WTC11 (cell line): Measurements from ENCODE around the gene IL31. TPM values are rescaled to one million over a fixed set of nuclear protein-coding genes. Genes with fewer than 3 reads are reported as not detected.

ENCODE experiments used
- ATAC-seq: fragments of 200-7000 bp; cut with Tn5 transposase; 2 replicates; pipeline ENCODE4 v1.10.0; 2021; ENCODE audit warnings: mild to moderate bottlenecking, moderate library complexity
- CTCF ChIA-PET: fragments of 300-600 bp; sonication (Branson Sonifier 250); formaldehyde crosslinking; loops from one replicate; lab custom pipeline; 2021; ENCODE audit warnings: antibody characterized with exemption; lab: Charles Lee
- POLR2A ChIA-PET: fragments of 350-600 bp; sonication (Branson Sonifier 250); formaldehyde crosslinking; loops from one replicate; lab custom pipeline; 2021; ENCODE audit warnings: antibody characterized with exemption; lab: Charles Lee
- DNase-seq: peaks from one replicate; pipeline ENCODE4 v3.0.0; 2021; ENCODE audit warnings: low spot score
- H3K27ac Mint-ChIP-seq: 2 replicates; pipeline ENCODE4 v1.8.0; 2021; ENCODE audit warnings: mixed read lengths
- H3K27me3 Mint-ChIP-seq: 2 replicates; pipeline ENCODE4 v1.8.0; 2021; ENCODE audit warnings: low read depth, mild to moderate bottlenecking, moderate library complexity, mixed read lengths
- H3K36me3 Mint-ChIP-seq: 2 replicates; pipeline ENCODE4 v1.8.0; 2021; ENCODE audit warnings: mixed read lengths
- H3K4me1 Mint-ChIP-seq: 2 replicates; pipeline ENCODE4 v1.8.0; 2022; ENCODE audit warnings: mixed read lengths
- H3K4me3 Mint-ChIP-seq: 2 replicates; pipeline ENCODE4 v1.8.0; 2021; ENCODE audit warnings: mild to moderate bottlenecking, moderate library complexity, mixed read lengths
- H3K9me3 Mint-ChIP-seq: 2 replicates; pipeline ENCODE4 v1.8.0; 2021; ENCODE audit warnings: mixed read lengths
- ARID4B ChIP-seq: sonication (generic); formaldehyde crosslinking; IDR thresholded peaks from 2 replicates; pipeline ENCODE4 v1.8.0; 2023; ENCODE audit warnings: missing genetic modification reagents, mild to moderate bottlenecking, borderline replicate concordance
- E2F5 ChIP-seq: sonication (generic); formaldehyde crosslinking; IDR thresholded peaks from 2 replicates; pipeline ENCODE4 v1.8.1; 2022; ENCODE audit warnings: mild to moderate bottlenecking, moderate library complexity, missing genetic modification reagents
- EMX1 ChIP-seq: fragments of 250-450 bp; sonication (Bioruptor Pico); IDR thresholded peaks from 2 replicates; pipeline ENCODE4 v1.8.0; 2021; ENCODE audit warnings: mild to moderate bottlenecking
- ERG ChIP-seq: fragments of 250-450 bp; sonication (Bioruptor Pico); IDR thresholded peaks from 2 replicates; pipeline ENCODE4 v1.8.0; 2021; ENCODE audit warnings: mild to moderate bottlenecking
- ESRRA ChIP-seq: sonication (generic); formaldehyde crosslinking; IDR thresholded peaks from 2 replicates; pipeline ENCODE4 v1.8.1; 2022; ENCODE audit warnings: mild to moderate bottlenecking, missing genetic modification reagents, borderline replicate concordance
- FOXP1 ChIP-seq: sonication (generic); formaldehyde crosslinking; IDR thresholded peaks from 2 replicates; pipeline ENCODE4 v1.8.0; 2022; ENCODE audit warnings: missing genetic modification reagents, mild to moderate bottlenecking, moderate library complexity, borderline replicate concordance
- FOXP4 ChIP-seq: sonication (generic); formaldehyde crosslinking; IDR thresholded peaks from 2 replicates; pipeline ENCODE4 v1.8.0; 2022; ENCODE audit warnings: mild to moderate bottlenecking, missing genetic modification reagents
- KAT7 ChIP-seq: sonication (generic); formaldehyde crosslinking; IDR thresholded peaks from 2 replicates; pipeline ENCODE4 v1.8.1; 2023; ENCODE audit warnings: missing genetic modification reagents, mild to moderate bottlenecking, borderline replicate concordance
- MYBL2 ChIP-seq: sonication (generic); formaldehyde crosslinking; IDR thresholded peaks from 2 replicates; pipeline ENCODE4 v1.8.1; 2023; ENCODE audit warnings: mild to moderate bottlenecking, moderate library complexity, missing genetic modification reagents
- NFYB ChIP-seq: sonication (generic); formaldehyde crosslinking; conservative IDR thresholded peaks from 2 replicates; pipeline ENCODE4 v1.8.0; 2022; ENCODE audit warnings: low read depth, missing genetic modification reagents
- NR1H2 ChIP-seq: sonication (generic); formaldehyde crosslinking; IDR thresholded peaks from 2 replicates; pipeline ENCODE4 v1.9.0; 2021; ENCODE audit warnings: mild to moderate bottlenecking, moderate library complexity, missing genetic modification reagents
- SMAD3 ChIP-seq: sonication (generic); formaldehyde crosslinking; IDR thresholded peaks from 2 replicates; pipeline ENCODE4 v1.8.0; 2022; ENCODE audit warnings: missing genetic modification reagents, mild to moderate bottlenecking, borderline replicate concordance
- SOX15 ChIP-seq: fragments of 250-450 bp; sonication (Bioruptor Pico); IDR thresholded peaks from 2 replicates; pipeline ENCODE4 v1.9.0; 2021; ENCODE audit warnings: mild to moderate bottlenecking
- SP1 ChIP-seq: sonication (generic); formaldehyde crosslinking; conservative IDR thresholded peaks from 2 replicates; pipeline ENCODE4 v1.8.1; 2022; ENCODE audit warnings: missing genetic modification reagents
- USF2 ChIP-seq: sonication (generic); formaldehyde crosslinking; IDR thresholded peaks from 2 replicates; pipeline ENCODE4 v1.8.1; 2023; ENCODE audit warnings: mild to moderate bottlenecking, missing genetic modification reagents, moderate library complexity
- ZBTB21 ChIP-seq: sonication (generic); formaldehyde crosslinking; IDR thresholded peaks from 2 replicates; pipeline ENCODE4 v1.8.1; 2023; ENCODE audit warnings: mild to moderate bottlenecking, missing genetic modification reagents, borderline replicate concordance
- ZNF121 ChIP-seq: sonication (generic); formaldehyde crosslinking; IDR thresholded peaks from 2 replicates; pipeline ENCODE4 v1.8.0; 2023; ENCODE audit warnings: missing genetic modification reagents
- ZNF232 ChIP-seq: sonication (generic); formaldehyde crosslinking; IDR thresholded peaks from 2 replicates; pipeline ENCODE4 v1.8.0; 2022; ENCODE audit warnings: mild to moderate bottlenecking, missing genetic modification reagents
- ZNF425 ChIP-seq: fragments of 250-450 bp; sonication (Bioruptor Pico); conservative IDR thresholded peaks from 2 replicates; pipeline ENCODE4 v1.9.0; 2021; ENCODE audit warnings: mild to moderate bottlenecking
- ZSCAN18 ChIP-seq: fragments of 250-450 bp; sonication (Bioruptor Pico); IDR thresholded peaks from 2 replicates; pipeline ENCODE4 v2.1.2; 2022; ENCODE audit warnings: mild to moderate bottlenecking, moderate library complexity
- total RNA-seq: library from RNA; stranded (reverse); gene quantifications from 3 replicates; pipeline ENCODE4 v1.2.3, GENCODE V29; 2021

Gene IL31
- total RNA-seq, 1 experiment from 2014 or later, result not detected

GRCh38 chr12:122189626-122190475, 15.8 kb upstream of the IL31 start:
- ChIA-PET CTCF (interaction anchor here (0.6 to 5.4 kb wide), 18 partner anchors 14 to 378 kb away, joined by 3 to 32 read pairs (median 5); partner anchors contain the start of genes B3GNT4, DIABLO and MLXIP), POLR2A (interaction anchor here (0.8 kb wide), 1 partner anchor 16 kb away, joined by 3 read pairs; no protein-coding TSS in a partner anchor)
- Mint-ChIP-seq H3K4me3 (no peak overlapping the region), H3K36me3 (no peaks in the 10 kb centered on the region)
- TF ChIP-seq ZNF121 (CRISPR knock-in tag) (no peak), ARID4B (CRISPR knock-in tag) (no peak), ERG (no peak), SOX15 (no peak), SMAD3 (CRISPR knock-in tag) (no peak), ZBTB21 (no peak), E2F5 (CRISPR knock-in tag) (no peak), NR1H2 (CRISPR knock-in tag) (no peak), MYBL2 (CRISPR knock-in tag) (no peak), SP1 (CRISPR knock-in tag) (no peak), FOXP1 (CRISPR knock-in tag) (no peak), ZSCAN18 (CRISPR knock-in tag) (no peak)
- TF ChIP-seq, all 79 proteins: peak for 0
- ATAC-seq (no peak), DNase-seq (no peak)
- no peak overlapping the region for H3K27ac Mint-ChIP-seq
- H3K9me3 Mint-ChIP-seq, result peaks cover 4% of the 10 kb centered on the region
- 0 out of 2 replicates have a peak, but pooled peaks cover 3% of the 10 kb centered on the region for H3K4me1 Mint-ChIP-seq
- no peaks in the 10 kb centered on the region for H3K27me3 Mint-ChIP-seq

GRCh38 chr12:122187466-122187865, 13.4 kb upstream of the IL31 start:
- peaks cover 3% of the 10 kb centered on the region; the same call in 1 of the 2 replicates for H3K4me1 Mint-ChIP-seq
- POLR2A ChIA-PET, result no interaction called here
- H3K9me3 Mint-ChIP-seq, result no peaks in the 10 kb centered on the region
- CTCF ChIA-PET, result interaction anchor here (0.9 to 5.4 kb wide), 4 partner anchors 12 to 56 kb away, joined by 3 to 32 read pairs (median 4); no protein-coding TSS in a partner anchor
- peaks cover 12% of the 10 kb centered on the region for H3K27me3 Mint-ChIP-seq
- peak; percentile 31 for DNase-seq
- no peak overlapping the region for H3K27ac Mint-ChIP-seq
- no peak overlapping the region for H3K4me3 Mint-ChIP-seq
- H3K36me3 Mint-ChIP-seq, result no peaks in the 10 kb centered on the region
- ATAC-seq, result no peak
- TF ChIP-seq KAT7 (CRISPR knock-in tag), result no peak
- TF ChIP-seq NFYB (CRISPR knock-in tag), result no peak
- TF ChIP-seq ZNF425 (CRISPR knock-in tag), result no peak
- TF ChIP-seq USF2, result no peak
- no peak for TF ChIP-seq FOXP4 (CRISPR knock-in tag)
- TF ChIP-seq ESRRA (CRISPR knock-in tag), result no peak
- no peak for TF ChIP-seq ZNF232 (CRISPR knock-in tag)
- no peak for TF ChIP-seq EMX1 (CRISPR knock-in tag)
